HepG2 (cell line): Measurements from ENCODE around the gene SH3D19. TPM values are rescaled to one million over a fixed set of nuclear protein-coding genes. Genes with fewer than 3 reads are reported as not detected.

Experiments used
- KIAA2018 ChIP-seq: sonication (generic); formaldehyde crosslinking; IDR thresholded peaks from 2 replicates; pipeline ENCODE4 v1.5.0; 2020; ENCODE audit warnings: mild to moderate bottlenecking, missing genetic modification reagents, borderline replicate concordance
- SOX13 ChIP-seq, 3 experiments: fragments of 450-650 bp in 1 of 3; sonication (generic) in 1 of 3; formaldehyde crosslinking in 1 of 3; IDR thresholded peaks in 2 of 3; conservative IDR thresholded peaks in 1 of 3; 2 replicates each; pipeline versions ENCODE4 v1.5.0 to v1.6.1; 2016 to 2020; ENCODE audit warnings: antibody characterized with exemption in 1 of 3, mild to moderate bottlenecking in 1 of 3, missing compliant biosample characterization in 1 of 3, missing genetic modification reagents in 1 of 3, moderate library complexity in 1 of 3
- ZNF124 ChIP-seq: sonication (generic); formaldehyde crosslinking; IDR thresholded peaks from 2 replicates; pipeline ENCODE4 v1.4.0; 2020; ENCODE audit warnings: missing genetic modification reagents
- polyA plus RNA-seq, 8 experiments: library from polyadenylated mRNA; depleted of rRNA in 3 of 8; stranded (reverse) in 7 of 8; unstranded in 1 of 8; fragments of >200 nt; fragmentation: Illumina TruSeq in 4 of 8; extraction: Trizol in 4 of 8; gene quantifications; 2 replicates each; pipeline versions ENCODE4 v1.2.1 to v1.2.3, GENCODE V29; 2011 to 2016; ENCODE audit warnings: low read depth in 4 of 8, missing spikeins in 1 of 8, mixed read lengths in 1 of 8; ENCODE audit not compliant: insufficient read depth in 1 of 8
- total RNA-seq, 5 experiments: library from RNA; depleted of rRNA; stranded (reverse); fragments of >200 nt; fragmentation: Illumina TruSeq; extraction: Trizol; gene quantifications; 2 replicates each; pipeline ENCODE4 v1.2.3, GENCODE V29; 2016; ENCODE audit warnings: low read depth in 1 of 5

SH3D19 gene
- total and polyA plus RNA-seq, 2 of the 13 experiments (the other 11 are each of a cell fraction or from before 2014, with no cell fraction given) = 31.2 to 38.0 TPM

GRCh38 chr4:151347490-151348235 is 22.3 kb upstream of the SH3D19 start (continued):
- TF ChIP-seq KIAA2018 (CRISPR knock-in tag) (no peak), SOX13 (IDR thresholded peaks at IDR 0.05) (no peak), SOX13 (CRISPR knock-in tag; conservative IDR thresholded peaks at IDR 0.05 in 1 of 2, IDR thresholded peaks at IDR 0.05 in 1 of 2) (no peak), ZNF124 (no peak)
